NAMALWA (cell line): ENCODE results near the gene TPX2.
"Not testable (repeated sequence)": the region's sequence is repeated elsewhere in the genome, so short reads cannot be mapped to it uniquely, and the experiment has no call there.

Source experiments
- DNase-seq: peaks from one replicate; pipeline ENCODE4 v3.0.0-alpha.2; 2015; ENCODE audit warnings: low spot score

Gene TPX2

DNA sequence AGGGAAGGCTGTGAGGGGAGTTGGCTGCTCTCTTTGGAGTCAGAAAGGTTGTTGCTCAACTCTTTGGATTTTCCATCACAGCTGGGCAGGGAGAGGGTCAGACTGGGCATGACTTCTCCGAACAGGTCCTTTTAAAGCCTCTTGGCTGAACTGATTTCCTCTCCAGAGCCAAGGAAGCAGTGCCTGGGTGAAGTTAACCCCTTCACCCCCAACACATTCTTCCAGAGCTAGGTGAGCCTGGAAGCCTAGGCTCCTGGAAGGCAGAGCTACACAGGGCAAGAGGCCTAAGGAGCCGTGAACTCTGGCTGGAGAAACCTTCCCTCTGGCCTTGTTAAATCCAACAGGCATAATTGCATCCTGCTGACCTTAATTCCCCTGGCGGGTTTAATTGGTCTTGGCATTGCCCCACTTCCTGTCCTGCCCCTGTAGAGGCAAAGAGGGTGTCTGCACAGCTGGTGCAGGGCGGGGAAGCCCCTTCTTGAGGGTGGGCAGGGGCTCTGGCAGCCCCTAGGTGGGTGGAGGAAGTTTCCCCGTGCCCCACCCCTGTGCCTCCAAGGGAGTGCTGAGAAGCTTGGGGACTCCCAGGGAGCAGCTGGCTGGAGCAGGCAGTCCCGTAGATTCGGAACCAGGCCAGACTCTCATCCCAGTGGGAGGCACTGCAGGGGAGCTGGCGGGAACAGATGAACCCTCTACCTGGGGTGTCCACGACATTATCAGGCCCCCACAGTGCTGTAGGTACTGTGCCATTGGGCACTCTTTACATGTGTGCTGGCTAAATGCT, 76.5 kb downstream of the TPX2 start:
- no peak for DNase-seq

DNA sequence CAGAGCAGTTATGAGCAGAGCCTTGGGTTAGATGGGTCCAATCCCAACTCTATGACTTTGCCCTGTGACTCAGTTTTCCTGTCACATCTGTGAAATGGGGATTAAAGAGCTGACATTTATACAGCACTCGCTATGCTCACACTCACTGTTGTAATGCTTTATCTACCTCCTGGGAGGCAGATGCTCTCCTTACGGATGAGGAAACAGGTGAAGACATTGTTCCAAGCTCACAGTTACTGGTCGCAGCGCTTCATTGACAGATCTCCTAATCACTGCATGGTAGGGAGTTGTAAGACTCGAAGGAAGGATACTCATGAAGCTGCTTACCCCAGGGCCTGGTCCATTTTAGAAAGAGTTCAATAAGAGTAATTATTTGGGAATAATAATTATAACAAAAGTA, 77.1 kb downstream of the TPX2 start:
- no peak for DNase-seq

DNA sequence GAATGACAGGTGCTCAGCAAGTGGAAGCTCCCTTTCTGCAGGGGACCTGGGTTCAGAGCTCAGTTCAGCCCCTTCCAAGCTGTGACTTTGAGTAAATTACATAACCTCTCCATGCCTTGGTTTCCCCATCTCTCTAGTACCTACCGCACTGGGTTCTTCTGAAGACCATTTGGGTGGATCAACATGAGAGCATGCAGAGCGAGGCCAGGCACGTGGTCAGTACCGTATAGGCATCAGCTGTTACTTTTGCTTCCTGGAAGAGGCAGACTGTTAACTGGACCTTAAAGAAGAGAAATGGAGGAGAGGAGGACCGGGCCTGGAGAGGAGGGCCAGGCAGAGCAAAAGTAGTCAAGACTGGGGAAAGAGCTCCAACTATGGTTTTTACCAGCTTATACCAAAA, 78.4 kb downstream of the TPX2 start:
- DNase-seq: no peak

- no peak for DNase-seq
These were observed 79.4 kb downstream of the TPX2 start for GRCh38 chr20:31818376-31818908.

DNA sequence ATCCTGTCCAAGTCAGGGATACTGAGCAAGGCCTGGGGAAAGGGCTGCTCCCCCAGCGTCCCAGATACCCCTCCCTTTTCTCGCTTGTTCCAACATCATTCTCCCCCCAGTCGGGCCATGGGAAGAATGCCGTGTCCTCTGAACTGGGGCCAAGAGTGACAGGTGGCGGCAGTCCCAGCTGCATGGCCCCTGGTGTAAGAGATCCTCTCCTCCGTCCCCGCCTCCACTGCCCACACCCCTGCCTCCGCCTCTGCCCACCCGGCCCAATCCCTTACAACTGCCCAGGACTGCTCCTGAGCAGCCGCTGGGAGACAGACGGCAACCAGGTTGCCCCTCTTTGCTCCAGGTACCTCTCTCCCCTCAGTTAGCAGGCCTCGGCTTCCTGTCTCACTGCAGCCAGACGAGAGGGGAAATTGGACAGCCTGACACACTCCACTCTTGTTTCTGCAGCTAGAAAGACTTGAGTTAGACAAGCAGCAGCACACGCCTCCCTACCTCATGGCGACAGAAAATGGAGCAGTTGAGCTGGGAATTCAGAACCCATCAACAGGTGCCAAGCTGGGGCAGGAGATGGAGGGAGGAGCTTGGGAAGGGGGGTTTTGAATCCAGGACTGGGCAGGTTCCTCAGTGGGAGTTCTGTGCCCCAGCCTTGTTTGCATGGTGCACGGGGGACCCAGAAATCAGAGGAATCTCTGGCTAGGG, 80.1 kb downstream of the TPX2 start, which contains the start of gene MYLK2:
TSS of gene MYLK2 (plus strand) at position 274 of the 702 bp plus-strand sequence. CDS start at position 499, 225 bp downstream.
- DNase-seq: no peak

DNA sequence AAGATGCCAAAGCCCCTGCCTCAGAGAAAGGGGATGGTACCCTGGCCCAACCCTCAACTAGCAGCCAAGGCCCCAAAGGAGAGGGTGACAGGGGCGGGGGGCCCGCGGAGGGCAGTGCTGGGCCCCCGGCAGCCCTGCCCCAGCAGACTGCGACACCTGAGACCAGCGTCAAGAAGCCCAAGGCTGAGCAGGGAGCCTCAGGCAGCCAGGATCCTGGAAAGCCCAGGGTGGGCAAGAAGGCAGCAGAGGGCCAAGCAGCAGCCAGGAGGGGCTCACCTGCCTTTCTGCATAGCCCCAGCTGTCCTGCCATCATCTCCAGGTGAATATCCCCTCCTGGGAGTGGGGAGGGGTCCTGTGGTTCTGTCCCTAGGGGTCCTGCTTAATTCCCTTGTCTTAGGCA, 81.1 kb downstream of the TPX2 start:
- DNase-seq: no peak

DNA sequence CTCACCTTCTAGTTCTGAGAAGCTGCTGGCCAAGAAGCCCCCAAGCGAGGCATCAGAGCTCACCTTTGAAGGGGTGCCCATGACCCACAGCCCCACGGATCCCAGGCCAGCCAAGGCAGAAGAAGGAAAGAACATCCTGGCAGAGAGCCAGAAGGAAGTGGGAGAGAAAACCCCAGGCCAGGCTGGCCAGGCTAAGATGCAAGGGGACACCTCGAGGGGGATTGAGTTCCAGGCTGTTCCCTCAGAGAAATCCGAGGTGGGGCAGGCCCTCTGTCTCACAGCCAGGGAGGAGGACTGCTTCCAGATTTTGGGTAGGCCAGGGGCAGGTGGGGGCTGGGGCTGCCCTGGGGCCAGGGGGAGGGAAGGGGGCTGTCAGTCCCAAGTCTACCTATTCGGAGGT, 82.3 kb downstream of the TPX2 start:
- no peak for DNase-seq

- DNase-seq: peak; percentile 73
These were observed 83.6 kb downstream of the TPX2 start for GRCh38 chr20:31822421-31823330.

GRCh38 chr20:31823360-31824124, 84.5 kb downstream of the TPX2 start:
- DNase-seq: no peak

DNA sequence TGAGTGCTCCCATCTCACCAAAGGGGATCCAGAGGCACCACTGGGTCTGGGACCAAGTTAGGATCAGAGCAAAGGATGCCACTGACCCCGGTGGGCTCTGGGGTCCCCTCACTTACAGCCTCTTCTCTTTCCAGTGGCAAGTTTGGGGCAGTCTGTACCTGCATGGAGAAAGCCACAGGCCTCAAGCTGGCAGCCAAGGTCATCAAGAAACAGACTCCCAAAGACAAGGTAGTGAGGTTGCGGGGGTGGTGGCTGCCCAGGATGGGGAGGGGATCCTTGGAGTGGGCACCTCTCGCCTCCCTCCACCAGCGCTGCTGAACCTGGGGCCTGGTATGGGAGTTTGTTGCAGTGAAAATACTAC, 85.0 kb downstream of the TPX2 start:
- no peak for DNase-seq

- DNase-seq: no peak
These were observed 85.6 kb downstream of the TPX2 start for GRCh38 chr20:31824554-31825313.

DNA sequence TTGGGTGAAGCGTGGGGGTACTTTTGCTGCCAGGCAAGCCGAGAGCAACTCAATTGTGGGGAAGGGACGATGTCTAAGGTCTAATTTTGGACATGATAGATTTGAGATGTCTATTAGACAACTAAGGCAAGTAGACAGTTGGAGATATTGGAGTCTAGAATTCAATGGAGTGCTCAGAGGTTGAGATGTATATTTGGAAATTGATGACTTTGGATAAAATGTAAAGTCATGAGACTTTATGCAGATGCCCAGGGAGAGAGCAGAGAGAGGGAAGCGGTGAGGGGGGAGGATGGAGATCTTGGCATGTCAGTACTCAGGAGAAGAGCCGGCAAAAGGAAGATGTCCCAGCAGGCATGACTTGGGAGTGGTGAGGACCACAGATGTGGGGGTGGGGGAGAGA, 87.0 kb downstream of the TPX2 start:
- DNase-seq: no peak

GRCh38 chr20:31827059-31827458, 88.0 kb downstream of the TPX2 start:
- no peak for DNase-seq

GRCh38 chr20:31828016-31828415, 88.9 kb downstream of the TPX2 start:
- DNase-seq: not testable (repeated sequence)

DNA sequence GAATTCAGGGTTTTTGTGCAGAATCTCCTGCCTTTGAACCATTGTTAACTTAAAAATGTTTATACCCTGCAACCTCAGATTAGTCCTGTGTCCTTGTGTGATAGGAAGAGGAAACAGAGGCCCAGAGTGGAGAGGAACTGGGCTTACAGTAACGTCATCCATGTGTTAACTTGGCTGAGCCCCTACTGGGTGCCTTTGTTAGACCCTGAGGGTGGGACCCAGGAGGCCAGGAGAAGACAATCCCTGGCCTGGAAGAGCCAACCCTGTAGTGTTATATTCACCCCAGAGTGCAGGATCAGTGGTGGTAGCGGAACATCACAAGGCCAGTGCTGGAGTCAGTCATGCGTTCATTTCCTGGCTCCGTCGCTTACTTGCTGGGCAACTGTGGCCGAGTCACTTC, 90.6 kb downstream of the TPX2 start:
- no peak for DNase-seq

DNA sequence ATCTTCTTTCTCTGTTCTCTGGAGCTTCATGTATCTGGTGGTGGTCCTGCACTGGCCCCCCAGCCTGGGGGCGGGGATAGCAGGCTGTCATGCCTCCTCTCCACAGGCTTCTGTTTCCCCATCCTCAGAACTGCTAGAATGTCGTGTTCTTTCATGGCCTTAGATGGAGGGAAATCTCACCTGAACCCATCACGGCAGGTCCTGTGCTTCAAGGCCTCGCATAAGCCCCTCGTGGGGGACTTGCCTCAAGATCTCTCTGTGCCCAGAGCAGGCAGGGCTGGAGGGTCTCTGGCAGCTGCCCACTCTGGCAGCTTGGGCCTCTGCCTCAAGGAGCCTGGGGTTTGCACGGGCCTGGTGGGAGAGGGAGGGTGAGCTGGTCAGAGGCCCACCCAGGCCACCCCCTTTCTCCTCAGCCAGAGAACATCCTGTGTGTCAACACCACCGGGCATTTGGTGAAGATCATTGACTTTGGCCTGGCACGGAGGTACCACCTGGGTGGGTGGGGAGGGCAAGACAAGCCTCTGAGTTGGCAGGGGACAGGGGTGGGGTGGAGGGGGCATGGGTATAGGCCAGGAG, 91.4 kb downstream of the TPX2 start:
- no peak for DNase-seq

DNA sequence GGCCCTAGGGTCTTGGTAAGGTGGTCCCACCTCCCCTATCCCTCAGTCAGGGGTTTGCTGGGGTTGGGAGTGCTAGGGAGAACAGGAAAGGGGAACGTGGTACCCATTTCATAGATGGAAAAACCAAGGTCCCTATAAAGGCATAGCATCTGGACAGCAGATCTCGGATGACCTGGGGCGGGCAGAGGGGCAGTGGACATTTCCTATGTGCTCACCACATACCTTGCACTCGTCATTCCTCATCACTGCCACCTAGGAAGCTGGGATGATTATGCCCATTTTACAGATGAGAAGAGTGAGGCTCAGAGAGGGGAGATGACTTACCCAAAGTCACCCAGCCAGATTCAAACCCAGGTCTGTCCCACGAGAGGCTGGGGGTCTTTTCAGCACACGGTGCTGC, 92.1 kb downstream of the TPX2 start:
- DNase-seq: no peak

GRCh38 chr20:31831771-31832306, 92.7 kb downstream of the TPX2 start:
- DNase-seq: no peak

- peak; percentile 78 for DNase-seq
These were observed 94.2 kb downstream of the TPX2 start for GRCh38 chr20:31833130-31833930.
